Measurements from ENCODE around the gene RNF169. TPM values are rescaled to one million over a fixed set of nuclear protein-coding genes. Genes with fewer than 3 reads are reported as not detected.
"Not testable (repeated sequence)": the region's sequence is repeated elsewhere in the genome, so short reads cannot be mapped to it uniquely, and the experiment has no call there.

The RNF169 gene
- total RNA-seq, 1 donor from 2014 or later, result 18.2 TPM

GRCh38 chr11:74729397-74729796 is 19.3 kb upstream of the RNF169 start:
- DNase-seq (ENCODE audit: low read depth), result no peak

GRCh38 chr11:74730571-74731260 is 17.9 kb upstream of the RNF169 start:
- no peak for DNase-seq (ENCODE audit: low read depth)

GRCh38 chr11:74731301-74732094 is 17.2 kb upstream of the RNF169 start, which contains the start of gene CHRDL2:
CHRDL2 (minus strand) TSS chr11:74731426; CDS start chr11:74730888, 538 bp downstream.
- DNase-seq (ENCODE audit: low read depth), result no peak

DNA sequence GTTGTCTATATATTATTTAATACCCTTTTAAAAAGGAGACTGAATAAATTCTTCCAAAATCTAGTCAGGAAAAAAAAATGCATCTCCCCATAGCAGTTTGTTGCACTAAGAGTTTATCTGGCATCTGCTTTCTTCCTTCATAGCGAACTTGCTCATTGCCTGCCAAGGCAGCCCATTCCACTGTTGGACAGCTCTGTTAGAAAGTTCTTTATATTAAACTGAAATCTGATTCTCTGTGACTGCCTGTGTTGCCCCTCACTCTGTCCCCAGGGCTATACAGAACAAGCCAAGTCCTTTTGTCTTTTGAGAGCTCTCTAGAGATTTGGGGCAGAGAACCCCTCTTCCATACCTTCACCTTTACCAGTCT is 14.1 kb upstream of the RNF169 start:
- no peak for DNase-seq (ENCODE audit: low read depth)

DNA sequence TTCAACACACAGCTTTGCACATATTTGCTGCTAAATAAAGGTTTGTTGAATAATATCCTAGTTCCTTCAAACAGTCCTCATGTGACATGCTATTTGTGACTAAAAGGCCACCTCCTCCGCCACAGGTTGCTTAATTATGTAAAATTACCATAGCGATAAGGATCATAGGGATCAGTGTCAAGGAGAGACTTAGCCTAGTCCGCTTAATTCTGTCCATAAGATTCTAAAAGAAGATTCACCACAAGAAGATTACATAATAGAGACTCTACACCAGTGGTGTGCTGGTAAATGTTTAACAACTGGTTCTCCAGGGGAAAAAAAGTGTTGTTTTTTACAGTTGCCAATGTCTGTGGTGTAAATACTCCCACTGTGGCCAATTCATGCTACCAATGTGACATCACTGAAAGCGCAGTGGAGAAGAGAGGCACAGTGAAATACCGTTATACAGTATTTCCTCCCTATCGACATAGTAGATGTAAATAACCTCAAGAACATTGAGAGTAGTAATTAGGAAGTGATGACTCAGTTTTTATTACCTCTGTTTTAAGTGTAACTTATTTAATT is 13.2 kb upstream of the RNF169 start:
- peak; percentile 40 for DNase-seq (ENCODE audit: low read depth)

DNA sequence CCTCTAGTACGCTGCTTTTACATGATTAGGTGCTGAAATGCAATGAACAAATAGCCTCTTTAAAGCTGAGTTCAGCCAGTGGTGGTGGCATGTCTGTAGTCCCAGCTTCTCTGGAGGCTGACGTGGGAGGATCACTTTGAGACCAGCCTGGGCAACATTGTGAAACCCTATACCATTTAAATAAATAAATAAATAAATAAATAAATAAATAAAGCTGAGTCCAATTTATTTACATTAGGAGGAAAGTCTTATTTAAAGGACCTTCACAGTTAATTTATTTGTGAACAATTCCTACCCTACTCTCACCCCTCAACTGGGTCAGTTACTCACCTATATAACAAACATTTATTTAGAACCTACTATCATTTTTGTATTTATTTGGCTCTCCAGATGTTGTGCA is 12.6 kb upstream of the RNF169 start:
- no peak for DNase-seq (ENCODE audit: low read depth)

DNA sequence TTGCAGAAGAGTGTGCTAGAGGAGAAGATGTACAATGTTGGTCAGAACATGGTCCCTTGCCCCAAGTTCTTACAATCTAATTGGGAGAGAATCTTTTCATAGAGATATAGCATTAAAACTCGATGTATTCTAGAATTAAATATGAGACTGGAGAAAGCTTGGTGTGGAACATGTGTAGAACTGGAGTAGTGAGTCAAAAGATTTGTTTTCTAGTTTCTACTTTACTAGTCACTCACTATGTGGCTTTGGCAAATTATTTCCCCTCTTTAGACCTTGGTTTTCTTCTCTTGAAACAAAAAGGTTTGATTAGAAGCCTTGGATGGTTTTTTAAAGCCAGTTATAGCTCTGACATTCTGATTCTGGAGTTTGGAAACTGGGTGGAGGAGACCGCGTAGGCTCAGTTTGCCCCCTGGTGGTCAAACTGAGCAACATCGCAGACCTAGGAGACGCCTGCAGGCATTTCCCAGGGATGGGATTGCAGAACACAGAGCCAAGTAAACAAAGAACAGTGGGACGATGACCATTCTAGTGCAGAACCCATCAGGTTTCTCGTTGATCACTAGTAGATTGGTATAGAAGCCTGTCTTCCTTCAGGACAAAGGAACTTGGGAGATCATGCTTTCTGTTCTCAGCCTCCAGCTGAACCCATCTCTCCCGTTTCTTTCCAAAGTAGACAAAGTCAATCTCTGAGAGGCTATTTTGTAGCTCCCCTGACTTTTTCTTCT is 8.9 kb upstream of the RNF169 start:
- DNase-seq (ENCODE audit: low read depth), result peak; percentile 55

GRCh38 chr11:74742070-74742469 is 6.6 kb upstream of the RNF169 start:
- no peak for DNase-seq (ENCODE audit: low read depth)

GRCh38 chr11:74743640-74744039 is 5.0 kb upstream of the RNF169 start:
- no peak for DNase-seq (ENCODE audit: low read depth)

DNA sequence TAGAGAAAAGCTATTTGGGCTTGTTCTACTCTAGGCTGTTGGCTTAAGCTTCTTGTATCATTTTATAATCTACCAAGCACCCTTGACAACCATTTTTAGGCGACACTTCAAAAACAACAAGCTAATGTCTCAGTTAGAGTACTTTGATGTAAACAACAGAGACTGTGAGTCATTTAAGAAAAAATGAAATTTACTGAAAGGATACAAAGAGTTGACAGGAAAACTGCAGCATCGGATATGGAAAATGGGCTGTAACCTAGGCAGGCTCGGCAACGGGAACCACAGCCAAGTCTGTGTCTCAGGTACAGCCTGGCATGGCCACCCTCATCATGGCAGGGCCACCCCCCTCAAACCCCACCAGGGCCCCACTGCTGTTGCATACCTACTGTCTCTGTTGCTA is 4.4 kb upstream of the RNF169 start:
- DNase-seq (ENCODE audit: low read depth), result no peak

- no peak for DNase-seq (ENCODE audit: low read depth)
Observed at GRCh38 chr11:74746868-74747267, 1.8 kb upstream of the RNF169 start.

DNA sequence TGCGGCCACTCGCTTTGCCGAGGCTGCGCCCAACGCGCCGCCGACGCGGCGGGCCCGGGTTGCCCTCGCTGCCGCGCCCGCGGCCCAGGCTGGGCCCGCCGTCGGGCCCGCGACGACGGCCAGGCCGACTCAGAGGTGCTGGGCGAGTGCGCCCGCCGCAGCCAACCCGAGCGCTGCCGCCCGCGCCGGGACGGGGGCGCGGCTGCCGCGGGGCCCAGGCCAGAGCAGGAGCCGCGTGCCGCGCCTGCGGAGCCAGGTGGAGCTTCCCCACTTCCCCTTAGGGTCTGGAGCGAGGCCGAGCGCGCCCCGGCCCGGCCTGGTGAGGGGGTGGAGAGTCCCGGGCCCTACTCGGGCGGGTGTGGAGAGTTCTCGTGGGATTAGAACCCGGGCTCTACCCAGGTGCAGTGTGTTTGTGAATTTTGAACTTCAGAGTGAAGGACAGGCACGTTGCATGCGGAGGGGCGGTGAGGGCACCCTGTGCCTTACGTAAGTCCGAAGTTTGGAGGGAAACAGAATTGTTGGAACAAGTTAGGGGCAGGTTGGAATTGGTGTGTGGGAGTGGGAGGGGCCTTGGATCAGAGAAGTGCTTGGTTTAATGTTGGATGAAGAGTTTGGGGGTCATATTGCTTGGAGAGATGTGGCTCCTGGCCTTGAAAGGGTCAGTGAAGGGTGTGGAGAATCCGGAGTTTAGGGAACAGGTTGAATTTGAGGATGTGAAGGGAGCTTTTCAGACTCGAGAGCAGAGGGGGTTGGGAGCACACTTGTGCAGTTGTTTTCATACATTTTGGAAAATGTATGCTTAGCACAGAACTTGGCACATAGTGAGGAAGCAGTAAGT is 697 bp downstream of the RNF169 start:
- DNase-seq (ENCODE audit: low read depth), result peak; percentile 25

GRCh38 chr11:74749965-74750296 is 1.3 kb downstream of the RNF169 start:
- no peak for DNase-seq (ENCODE audit: low read depth)

- DNase-seq (ENCODE audit: low read depth), result not testable (repeated sequence)
Observed at GRCh38 chr11:74750598-74750997, 1.9 kb downstream of the RNF169 start.

DNA sequence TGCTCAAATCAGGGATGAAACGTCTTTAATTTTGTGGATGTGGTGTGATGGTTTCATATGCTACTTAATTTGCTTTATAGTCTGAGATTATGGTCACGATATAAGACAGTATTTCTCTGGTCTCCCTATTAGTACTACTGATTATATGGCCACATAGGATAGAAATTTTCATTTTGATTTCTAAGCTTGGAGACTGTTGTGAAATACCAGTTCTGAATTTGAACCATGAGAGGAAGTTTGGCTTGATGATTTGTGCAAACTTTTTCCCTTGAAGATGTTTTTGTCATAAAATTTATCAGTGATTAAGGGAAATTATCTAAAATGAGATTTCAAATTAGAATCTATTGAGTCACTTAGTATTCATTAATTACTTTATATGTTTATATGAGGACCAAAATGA is 2.7 kb downstream of the RNF169 start:
- DNase-seq (ENCODE audit: low read depth), result no peak

GRCh38 chr11:74754507-74755252 is 6.0 kb downstream of the RNF169 start:
- peak; percentile 96 for DNase-seq (ENCODE audit: low read depth)

DNA sequence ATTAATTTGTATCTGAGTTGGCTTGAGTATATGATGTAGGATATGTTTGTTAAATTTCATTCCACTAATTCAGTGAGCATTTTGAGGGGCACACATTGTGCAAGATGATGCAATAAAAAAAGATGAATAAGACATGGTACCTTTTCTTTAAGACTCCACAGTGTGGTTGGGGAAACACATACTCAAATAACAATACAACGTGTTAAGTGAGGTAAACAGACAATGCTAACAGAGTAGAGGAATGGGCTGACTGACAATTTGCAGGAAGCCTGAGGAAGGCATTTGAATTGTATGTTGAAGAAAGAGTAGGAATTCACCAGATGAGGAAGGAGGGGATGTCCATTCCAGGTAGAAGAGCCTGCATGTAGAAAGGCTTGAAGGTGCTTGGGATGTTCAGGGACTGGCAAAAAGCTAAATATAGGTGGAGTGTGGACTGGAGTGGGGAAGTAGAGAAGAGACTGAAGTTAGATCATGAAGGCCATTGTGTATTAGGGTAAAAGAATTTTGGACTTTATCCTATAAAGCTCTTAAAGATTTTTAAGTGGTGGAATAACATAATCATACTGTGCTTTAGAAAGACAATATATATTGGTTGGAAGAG is 6.8 kb downstream of the RNF169 start:
- DNase-seq (ENCODE audit: low read depth), result peak; percentile 55

- no peak for DNase-seq (ENCODE audit: low read depth)
Observed at GRCh38 chr11:74756571-74756970, 7.9 kb downstream of the RNF169 start.

DNA sequence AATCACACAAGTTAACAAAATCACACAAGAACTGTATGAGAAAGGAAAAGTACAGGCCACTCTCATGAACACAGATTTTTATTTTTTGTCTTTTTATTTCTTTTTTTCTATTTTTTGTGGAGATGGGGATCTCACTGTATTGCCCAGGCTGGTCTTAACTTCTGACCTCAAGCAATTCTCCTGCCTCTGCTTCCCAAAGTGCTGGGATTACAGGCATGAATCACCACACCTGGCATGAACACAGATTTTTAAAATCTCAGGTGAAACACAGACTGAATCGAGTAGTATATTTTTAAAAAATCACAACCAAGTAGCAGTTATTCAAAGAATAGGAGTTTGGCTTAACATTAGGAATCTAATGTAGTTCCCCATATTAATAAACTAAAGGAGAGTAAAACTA is 18.3 kb downstream of the RNF169 start:
- no peak for DNase-seq (ENCODE audit: low read depth)

GRCh38 chr11:74768172-74768651 is 19.6 kb downstream of the RNF169 start:
- peak; percentile 38 for DNase-seq (ENCODE audit: low read depth)

Data from renal cortical epithelial cell (primary cell).